Measurements from ENCODE around the gene RIN1. TPM values are rescaled to one million over a fixed set of nuclear protein-coding genes. Genes with fewer than 3 reads are reported as not detected.

RIN1 gene
- total and polyA plus RNA-seq, 2 of the 13 experiments (the other 11 are each of a cell fraction or from before 2014, with no cell fraction given), result 2.4 to 4.1 TPM

DNA sequence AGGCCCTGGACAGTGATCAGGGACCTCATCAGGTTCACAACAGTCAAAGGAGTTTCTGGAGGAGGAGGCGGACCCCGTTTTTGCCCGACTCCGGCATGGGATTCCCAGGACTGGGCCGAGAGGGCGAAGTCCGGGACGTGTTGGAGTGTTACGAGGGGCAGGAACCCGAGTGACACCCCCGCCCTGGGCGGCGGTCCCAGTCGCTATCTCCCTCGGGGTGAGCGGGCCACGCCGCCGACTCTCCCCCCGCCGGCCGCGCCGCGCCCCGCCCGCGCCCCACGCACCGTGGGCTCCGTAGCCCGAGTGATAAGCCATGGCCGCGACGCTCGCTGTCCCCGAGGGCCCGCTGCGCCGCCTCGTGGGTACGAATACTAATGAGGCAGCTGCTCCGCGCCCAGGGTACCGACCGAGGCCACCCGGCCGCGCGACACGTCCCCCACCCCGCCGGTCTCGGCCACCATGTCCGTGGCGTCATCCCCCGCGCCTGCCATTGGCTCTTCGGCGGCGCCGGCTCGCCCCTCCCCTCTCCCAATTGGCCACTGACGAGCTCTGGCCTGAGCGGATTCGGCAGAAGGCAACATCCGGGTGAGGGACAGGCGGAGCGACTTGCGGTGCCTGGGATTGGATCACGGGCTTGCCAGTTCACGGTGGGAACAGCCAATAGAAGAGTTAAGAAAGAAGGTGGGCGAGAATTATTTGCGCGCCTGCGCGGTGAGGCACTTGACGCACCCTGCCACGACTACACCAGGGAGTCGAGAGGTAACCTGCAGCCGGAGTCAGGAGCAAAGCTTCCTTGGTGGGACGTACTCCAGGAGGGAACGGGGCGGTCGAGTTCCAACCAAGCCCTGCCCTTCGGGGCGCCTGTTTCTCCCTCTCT, 47.3 kb downstream of the RIN1 start, which contains the start of gene YIF1A (continued):
- TF ChIP-seq, protein P1, sequence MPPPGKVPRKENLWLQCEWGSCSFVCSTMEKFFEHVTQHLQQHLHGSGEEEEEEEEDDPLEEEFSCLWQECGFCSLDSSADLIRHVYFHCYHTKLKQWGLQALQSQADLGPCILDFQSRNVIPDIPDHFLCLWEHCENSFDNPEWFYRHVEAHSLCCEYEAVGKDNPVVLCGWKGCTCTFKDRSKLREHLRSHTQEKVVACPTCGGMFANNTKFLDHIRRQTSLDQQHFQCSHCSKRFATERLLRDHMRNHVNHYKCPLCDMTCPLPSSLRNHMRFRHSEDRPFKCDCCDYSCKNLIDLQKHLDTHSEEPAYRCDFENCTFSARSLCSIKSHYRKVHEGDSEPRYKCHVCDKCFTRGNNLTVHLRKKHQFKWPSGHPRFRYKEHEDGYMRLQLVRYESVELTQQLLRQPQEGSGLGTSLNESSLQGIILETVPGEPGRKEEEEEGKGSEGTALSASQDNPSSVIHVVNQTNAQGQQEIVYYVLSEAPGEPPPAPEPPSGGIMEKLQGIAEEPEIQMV (CRISPR knock-in tag; IDR thresholded peaks at IDR 0.05; ENCODE audit: low read depth), result no peak
- TF ChIP-seq GABPA (IDR thresholded peaks at IDR 0.05; ENCODE audit: low read depth, low read length) (no peak), GABPA (CRISPR knock-in tag; IDR thresholded peaks at IDR 0.05; ENCODE audit: low read depth) (peak; percentile 90), HHEX (CRISPR knock-in tag; IDR thresholded peaks at IDR 0.05) (no peak), ARID3A (IDR thresholded peaks at IDR 0.05; ENCODE audit: low read depth, low read length) (no peak), FUBP1 (CRISPR knock-in tag; IDR thresholded peaks at IDR 0.05; ENCODE audit: borderline replicate concordance) (no peak), MEIS2 (CRISPR knock-in tag; IDR thresholded peaks at IDR 0.05) (no peak; the same call in 1 of the 2 replicates), SMC3 (IDR thresholded peaks at IDR 0.05; ENCODE audit: low read length) (no peak; the same call in 1 of the 2 replicates), DPF2 (CRISPR knock-in tag; IDR thresholded peaks at IDR 0.05; ENCODE audit: borderline replicate concordance, low read depth) (no peak), SAP130 (CRISPR knock-in tag; IDR thresholded peaks at IDR 0.05; ENCODE audit: low read depth) (peak; percentile 76), RXRA (CRISPR knock-in tag; IDR thresholded peaks at IDR 0.05) (peak; percentile 57), ATAD3A (CRISPR knock-in tag; IDR thresholded peaks at IDR 0.05) (no peak), CBX1 (IDR thresholded peaks at IDR 0.05; ENCODE audit: low read depth) (no peak), SALL2 (CRISPR knock-in tag; IDR thresholded peaks at IDR 0.05) (peak; percentile 68; the same call in 1 of the 2 replicates)
- TF ChIP-seq, protein P2, sequence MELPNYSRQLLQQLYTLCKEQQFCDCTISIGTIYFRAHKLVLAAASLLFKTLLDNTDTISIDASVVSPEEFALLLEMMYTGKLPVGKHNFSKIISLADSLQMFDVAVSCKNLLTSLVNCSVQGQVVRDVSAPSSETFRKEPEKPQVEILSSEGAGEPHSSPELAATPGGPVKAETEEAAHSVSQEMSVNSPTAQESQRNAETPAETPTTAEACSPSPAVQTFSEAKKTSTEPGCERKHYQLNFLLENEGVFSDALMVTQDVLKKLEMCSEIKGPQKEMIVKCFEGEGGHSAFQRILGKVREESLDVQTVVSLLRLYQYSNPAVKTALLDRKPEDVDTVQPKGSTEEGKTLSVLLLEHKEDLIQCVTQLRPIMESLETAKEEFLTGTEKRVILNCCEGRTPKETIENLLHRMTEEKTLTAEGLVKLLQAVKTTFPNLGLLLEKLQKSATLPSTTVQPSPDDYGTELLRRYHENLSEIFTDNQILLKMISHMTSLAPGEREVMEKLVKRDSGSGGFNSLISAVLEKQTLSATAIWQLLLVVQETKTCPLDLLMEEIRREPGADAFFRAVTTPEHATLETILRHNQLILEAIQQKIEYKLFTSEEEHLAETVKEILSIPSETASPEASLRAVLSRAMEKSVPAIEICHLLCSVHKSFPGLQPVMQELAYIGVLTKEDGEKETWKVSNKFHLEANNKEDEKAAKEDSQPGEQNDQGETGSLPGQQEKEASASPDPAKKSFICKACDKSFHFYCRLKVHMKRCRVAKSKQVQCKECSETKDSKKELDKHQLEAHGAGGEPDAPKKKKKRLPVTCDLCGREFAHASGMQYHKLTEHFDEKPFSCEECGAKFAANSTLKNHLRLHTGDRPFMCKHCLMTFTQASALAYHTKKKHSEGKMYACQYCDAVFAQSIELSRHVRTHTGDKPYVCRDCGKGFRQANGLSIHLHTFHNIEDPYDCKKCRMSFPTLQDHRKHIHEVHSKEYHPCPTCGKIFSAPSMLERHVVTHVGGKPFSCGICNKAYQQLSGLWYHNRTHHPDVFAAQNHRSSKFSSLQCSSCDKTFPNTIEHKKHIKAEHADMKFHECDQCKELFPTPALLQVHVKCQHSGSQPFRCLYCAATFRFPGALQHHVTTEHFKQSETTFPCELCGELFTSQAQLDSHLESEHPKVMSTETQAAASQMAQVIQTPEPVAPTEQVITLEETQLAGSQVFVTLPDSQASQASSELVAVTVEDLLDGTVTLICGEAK (IDR thresholded peaks at IDR 0.05), result no peak
- TF ChIP-seq, protein P2 (CRISPR knock-in tag; IDR thresholded peaks at IDR 0.05), result no peak; the same call in 1 of the 2 replicates

Measured in HepG2 (cell line).